ENCODE data around the gene KCNH1.

Gene KCNH1

GRCh38 chr1:210757677-210758076 lies 376.3 kb downstream of the KCNH1 start:
- no peak overlapping the region for H3K4me3 ChIP-seq (ENCODE audit: control insufficient read depth, low read depth, low read length)
- no peak for TF ChIP-seq CTCF (conservative IDR thresholded peaks at IDR 0.05; ENCODE audit: control insufficient read depth, insufficient read depth, low read depth, low read length)
- no peak for DNase-seq (ENCODE audit: low read depth)

- H3K4me3 ChIP-seq (ENCODE audit: control insufficient read depth, low read depth, low read length), result no peak overlapping the region
- no peak for DNase-seq (ENCODE audit: low read depth)
- no peak for TF ChIP-seq CTCF (conservative IDR thresholded peaks at IDR 0.05; ENCODE audit: control insufficient read depth, insufficient read depth, low read depth, low read length)
Measured at GRCh38 chr1:210755991-210756659, 377.8 kb downstream of the KCNH1 start.

- no peak for TF ChIP-seq CTCF (conservative IDR thresholded peaks at IDR 0.05; ENCODE audit: control insufficient read depth, insufficient read depth, low read depth, low read length)
- H3K4me3 ChIP-seq (ENCODE audit: control insufficient read depth, low read depth, low read length), result no peak overlapping the region
- no peak for DNase-seq (ENCODE audit: low read depth)
Measured at GRCh38 chr1:210754878-210755665, 378.9 kb downstream of the KCNH1 start.

GRCh38 chr1:210751911-210752310 lies 382.0 kb downstream of the KCNH1 start:
- H3K4me3 ChIP-seq (ENCODE audit: control insufficient read depth, low read depth, low read length), result no peak overlapping the region
- no peak for TF ChIP-seq CTCF (conservative IDR thresholded peaks at IDR 0.05; ENCODE audit: control insufficient read depth, insufficient read depth, low read depth, low read length)
- no peak for DNase-seq (ENCODE audit: low read depth)

GRCh38 chr1:210750468-210750867 lies 383.5 kb downstream of the KCNH1 start:
- no peak overlapping the region for H3K4me3 ChIP-seq (ENCODE audit: control insufficient read depth, low read depth, low read length)
- TF ChIP-seq CTCF (conservative IDR thresholded peaks at IDR 0.05; ENCODE audit: control insufficient read depth, insufficient read depth, low read depth, low read length), result no peak
- no peak for DNase-seq (ENCODE audit: low read depth)

- no peak overlapping the region for H3K4me3 ChIP-seq (ENCODE audit: control insufficient read depth, low read depth, low read length)
- no peak for DNase-seq (ENCODE audit: low read depth)
- no peak for TF ChIP-seq CTCF (conservative IDR thresholded peaks at IDR 0.05; ENCODE audit: control insufficient read depth, insufficient read depth, low read depth, low read length)
Measured at GRCh38 chr1:210748796-210749195, 385.2 kb downstream of the KCNH1 start.
